ENCODE results near the gene PTGFRN. TPM values are rescaled to one million over a fixed set of nuclear protein-coding genes. Genes with fewer than 3 reads are reported as not detected.

The PTGFRN gene
- total RNA-seq, 1 donor from 2014 or later, result 48.1 TPM

- no peak for DNase-seq (ENCODE audit: low read depth)
Measured at GRCh38 chr1:116887212-116887611, 22.5 kb upstream of the PTGFRN start.

- no peak for DNase-seq (ENCODE audit: low read depth)
Measured at GRCh38 chr1:116889380-116889779, 20.3 kb upstream of the PTGFRN start.

GRCh38 chr1:116891396-116892079 is 18.2 kb upstream of the PTGFRN start:
- DNase-seq (ENCODE audit: low read depth), result no peak

GRCh38 chr1:116895073-116895472 is 14.6 kb upstream of the PTGFRN start:
- DNase-seq (ENCODE audit: low read depth), result no peak

- DNase-seq (ENCODE audit: low read depth), result no peak
Measured at GRCh38 chr1:116899529-116899928, 10.2 kb upstream of the PTGFRN start.

GRCh38 chr1:116900471-116901365 is 9.0 kb upstream of the PTGFRN start:
- DNase-seq (ENCODE audit: low read depth), result no peak

GRCh38 chr1:116902027-116902426 is 7.7 kb upstream of the PTGFRN start:
- DNase-seq (ENCODE audit: low read depth), result no peak

- DNase-seq (ENCODE audit: low read depth), result no peak
Measured at GRCh38 chr1:116902723-116903383, 6.9 kb upstream of the PTGFRN start.

- no peak for DNase-seq (ENCODE audit: low read depth)
Measured at GRCh38 chr1:116904791-116905320, 4.9 kb upstream of the PTGFRN start.

- no peak for DNase-seq (ENCODE audit: low read depth)
Measured at GRCh38 chr1:116906812-116907211, 2.9 kb upstream of the PTGFRN start.

GRCh38 chr1:116907351-116907750 is 2.4 kb upstream of the PTGFRN start:
- no peak for DNase-seq (ENCODE audit: low read depth)

GRCh38 chr1:116908266-116908665 is 1.4 kb upstream of the PTGFRN start:
- DNase-seq (ENCODE audit: low read depth), result no peak

GRCh38 chr1:116908820-116909511 is 750 bp upstream of the PTGFRN start:
- no peak for DNase-seq (ENCODE audit: low read depth)

GRCh38 chr1:116910379-116911187 is 867 bp downstream of the PTGFRN start:
- DNase-seq (ENCODE audit: low read depth), result peak; percentile 42

- DNase-seq (ENCODE audit: low read depth), result no peak
Measured at GRCh38 chr1:116911188-116911553, 1.5 kb downstream of the PTGFRN start.

- no peak for DNase-seq (ENCODE audit: low read depth)
Measured at GRCh38 chr1:116911779-116912469, 2.2 kb downstream of the PTGFRN start.

GRCh38 chr1:116912846-116913245 is 3.1 kb downstream of the PTGFRN start:
- DNase-seq (ENCODE audit: low read depth), result no peak

GRCh38 chr1:116913941-116914340 is 4.2 kb downstream of the PTGFRN start:
- no peak for DNase-seq (ENCODE audit: low read depth)

- no peak for DNase-seq (ENCODE audit: low read depth)
Measured at GRCh38 chr1:116914667-116915066, 5.0 kb downstream of the PTGFRN start.
